ENCODE measurements around the gene GNPTAB. TPM values are rescaled to one million over a fixed set of nuclear protein-coding genes. Genes with fewer than 3 reads are reported as not detected.

GNPTAB gene
- polyA plus RNA-seq, 2 of the 4 experiments (the other 2 are of a cell fraction): 20.3 to 29.3 TPM

DNA sequence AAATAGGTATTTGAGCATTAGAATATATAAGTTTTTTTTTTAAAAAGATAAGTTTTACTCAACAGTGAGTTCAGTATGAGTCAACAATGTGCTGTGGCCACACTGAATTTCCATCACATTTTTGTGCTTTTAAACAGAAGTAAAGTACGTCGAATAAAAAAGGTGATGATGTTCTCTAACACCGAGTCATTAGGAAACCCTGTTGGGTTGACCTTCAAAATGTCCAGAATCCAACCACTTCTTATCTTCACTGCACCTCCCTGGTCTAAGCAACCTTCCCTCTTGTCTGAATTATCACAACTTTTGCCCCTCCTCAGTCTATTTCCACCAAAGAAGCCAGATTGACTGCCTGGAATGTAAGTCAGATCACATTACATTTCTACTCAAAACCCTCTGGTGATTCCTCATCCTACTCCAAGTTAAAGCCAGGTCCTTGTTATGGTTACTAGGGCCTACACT, 48.5 kb downstream of the GNPTAB start:
- H3K4me1 ChIP-seq: no peaks in the 10 kb centered on the region
- no peaks in the 10 kb centered on the region for H3K9me3 ChIP-seq
- 95% methylated on average over 3 of the region's 3 CpGs for WGBS (ENCODE audit: missing lambda C conversion rate)
- H3K4me3 ChIP-seq: no peak overlapping the region
- ChIA-PET POLR2A (no interaction called here), CTCF (interaction anchor here (1.9 to 2.3 kb wide), 2 partner anchors 9 to 57 kb away, joined by 10 to 12 read pairs; no protein-coding TSS in a partner anchor)
- H3K27ac ChIP-seq: no peak overlapping the region
- DNase-seq (ENCODE audit: low read depth in 1 of 2, low spot score in 1 of 2): no peak
- no peak for TF ChIP-seq CBX2 (IDR thresholded peaks at IDR 0.05; ENCODE audit: borderline replicate concordance, low read depth)
- TF ChIP-seq TFCP2L1 (CRISPR knock-in tag; IDR thresholded peaks at IDR 0.05): no peak
- TF ChIP-seq KDM5A (IDR thresholded peaks at IDR 0.05): no peak
- TF ChIP-seq, protein P1, sequence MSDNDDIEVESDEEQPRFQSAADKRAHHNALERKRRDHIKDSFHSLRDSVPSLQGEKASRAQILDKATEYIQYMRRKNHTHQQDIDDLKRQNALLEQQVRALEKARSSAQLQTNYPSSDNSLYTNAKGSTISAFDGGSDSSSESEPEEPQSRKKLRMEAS (IDR thresholded peaks at IDR 0.05): no peak
- TF ChIP-seq HOXA7 (CRISPR knock-in tag; IDR thresholded peaks at IDR 0.05): no peak
- no peak for TF ChIP-seq ZNF302 (CRISPR knock-in tag; IDR thresholded peaks at IDR 0.05)
- TF ChIP-seq CHD2 (IDR thresholded peaks at IDR 0.05; ENCODE audit: low read length, partially characterized antibody): no peak
- no peak for TF ChIP-seq MAZ (IDR thresholded peaks at IDR 0.05; ENCODE audit: borderline replicate concordance, low read depth, low read length)
- TF ChIP-seq, protein P2, sequence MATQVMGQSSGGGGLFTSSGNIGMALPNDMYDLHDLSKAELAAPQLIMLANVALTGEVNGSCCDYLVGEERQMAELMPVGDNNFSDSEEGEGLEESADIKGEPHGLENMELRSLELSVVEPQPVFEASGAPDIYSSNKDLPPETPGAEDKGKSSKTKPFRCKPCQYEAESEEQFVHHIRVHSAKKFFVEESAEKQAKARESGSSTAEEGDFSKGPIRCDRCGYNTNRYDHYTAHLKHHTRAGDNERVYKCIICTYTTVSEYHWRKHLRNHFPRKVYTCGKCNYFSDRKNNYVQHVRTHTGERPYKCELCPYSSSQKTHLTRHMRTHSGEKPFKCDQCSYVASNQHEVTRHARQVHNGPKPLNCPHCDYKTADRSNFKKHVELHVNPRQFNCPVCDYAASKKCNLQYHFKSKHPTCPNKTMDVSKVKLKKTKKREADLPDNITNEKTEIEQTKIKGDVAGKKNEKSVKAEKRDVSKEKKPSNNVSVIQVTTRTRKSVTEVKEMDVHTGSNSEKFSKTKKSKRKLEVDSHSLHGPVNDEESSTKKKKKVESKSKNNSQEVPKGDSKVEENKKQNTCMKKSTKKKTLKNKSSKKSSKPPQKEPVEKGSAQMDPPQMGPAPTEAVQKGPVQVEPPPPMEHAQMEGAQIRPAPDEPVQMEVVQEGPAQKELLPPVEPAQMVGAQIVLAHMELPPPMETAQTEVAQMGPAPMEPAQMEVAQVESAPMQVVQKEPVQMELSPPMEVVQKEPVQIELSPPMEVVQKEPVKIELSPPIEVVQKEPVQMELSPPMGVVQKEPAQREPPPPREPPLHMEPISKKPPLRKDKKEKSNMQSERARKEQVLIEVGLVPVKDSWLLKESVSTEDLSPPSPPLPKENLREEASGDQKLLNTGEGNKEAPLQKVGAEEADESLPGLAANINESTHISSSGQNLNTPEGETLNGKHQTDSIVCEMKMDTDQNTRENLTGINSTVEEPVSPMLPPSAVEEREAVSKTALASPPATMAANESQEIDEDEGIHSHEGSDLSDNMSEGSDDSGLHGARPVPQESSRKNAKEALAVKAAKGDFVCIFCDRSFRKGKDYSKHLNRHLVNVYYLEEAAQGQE (IDR thresholded peaks at IDR 0.05): no peak
- TF ChIP-seq MAFK (IDR thresholded peaks at IDR 0.05; ENCODE audit: partially characterized antibody): no peak
- no peak for TF ChIP-seq HDAC2 (IDR thresholded peaks at IDR 0.05)
- no peak for TF ChIP-seq SREBF2 (IDR thresholded peaks at IDR 0.05)
- no peak for TF ChIP-seq NPAS2 (CRISPR knock-in tag; IDR thresholded peaks at IDR 0.05; ENCODE audit: borderline replicate concordance)
- TF ChIP-seq RCOR1 (IDR thresholded peaks at IDR 0.05; ENCODE audit: low read depth, low read length): no peak
- TF ChIP-seq, protein P3, sequence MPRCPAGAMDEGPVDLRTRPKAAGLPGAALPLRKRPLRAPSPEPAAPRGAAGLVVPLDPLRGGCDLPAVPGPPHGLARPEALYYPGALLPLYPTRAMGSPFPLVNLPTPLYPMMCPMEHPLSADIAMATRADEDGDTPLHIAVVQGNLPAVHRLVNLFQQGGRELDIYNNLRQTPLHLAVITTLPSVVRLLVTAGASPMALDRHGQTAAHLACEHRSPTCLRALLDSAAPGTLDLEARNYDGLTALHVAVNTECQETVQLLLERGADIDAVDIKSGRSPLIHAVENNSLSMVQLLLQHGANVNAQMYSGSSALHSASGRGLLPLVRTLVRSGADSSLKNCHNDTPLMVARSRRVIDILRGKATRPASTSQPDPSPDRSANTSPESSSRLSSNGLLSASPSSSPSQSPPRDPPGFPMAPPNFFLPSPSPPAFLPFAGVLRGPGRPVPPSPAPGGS (IDR thresholded peaks at IDR 0.05): no peak
- TF ChIP-seq, protein P4, sequence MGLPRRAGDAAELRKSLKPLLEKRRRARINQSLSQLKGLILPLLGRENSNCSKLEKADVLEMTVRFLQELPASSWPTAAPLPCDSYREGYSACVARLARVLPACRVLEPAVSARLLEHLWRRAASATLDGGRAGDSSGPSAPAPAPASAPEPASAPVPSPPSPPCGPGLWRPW (IDR thresholded peaks at IDR 0.05): no peak
- no peak for TF ChIP-seq JUNB (IDR thresholded peaks at IDR 0.05)
- H3K4me2 ChIP-seq: no peak overlapping the region
- no peak for ATAC-seq
- no peak for FAIRE-seq

DNA sequence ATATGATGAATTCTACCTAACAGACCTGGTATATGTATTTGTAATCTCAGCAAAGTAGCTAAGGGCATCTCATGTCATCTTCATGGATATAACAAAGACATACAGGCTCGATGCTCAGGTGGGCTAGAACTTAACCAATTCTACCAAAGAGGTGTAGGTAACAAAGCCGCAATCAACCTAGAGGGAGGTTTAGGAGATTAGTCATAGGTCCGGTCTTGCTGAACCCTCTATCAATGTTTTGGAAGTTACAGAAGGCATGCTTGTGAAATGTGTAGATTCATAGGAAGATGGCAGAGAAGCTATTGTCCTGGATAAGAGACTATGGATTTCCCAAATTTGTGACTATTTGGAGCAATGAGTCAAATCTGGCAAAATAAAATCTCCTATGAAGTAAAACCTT, 48.9 kb downstream of the GNPTAB start:
- no peak for ATAC-seq
- no peak for DNase-seq (ENCODE audit: low read depth in 1 of 2, low spot score in 1 of 2)
- POLR2A ChIA-PET: no interaction called here
- no peak overlapping the region for H3K4me3 ChIP-seq
- H3K27ac ChIP-seq: no peak overlapping the region
- H3K4me1 ChIP-seq: no peaks in the 10 kb centered on the region
- FAIRE-seq: no peak
- H3K9me3 ChIP-seq: no peaks in the 10 kb centered on the region
- CTCF ChIA-PET: interaction anchor here (0.5 to 2.3 kb wide), 3 partner anchors 9 to 58 kb away, joined by 3 to 12 read pairs (median 10); no protein-coding TSS in a partner anchor
- H3K4me2 ChIP-seq: no peak overlapping the region
- 72% methylated on average over 3 of the region's 3 CpGs for WGBS (ENCODE audit: missing lambda C conversion rate)
- TF ChIP-seq ESRRA (IDR thresholded peaks at IDR 0.05; ENCODE audit: borderline replicate concordance, low read length) (no peak), TP53 (CRISPR knock-in tag; IDR thresholded peaks at IDR 0.05) (no peak), FOSB (CRISPR knock-in tag; IDR thresholded peaks at IDR 0.05) (no peak), EHMT2 (IDR thresholded peaks at IDR 0.05; ENCODE audit: low read depth) (no peak), EHF (CRISPR knock-in tag; IDR thresholded peaks at IDR 0.05) (no peak), ZSCAN20 (CRISPR knock-in tag; IDR thresholded peaks at IDR 0.05) (no peak), HOXA7 (CRISPR knock-in tag; IDR thresholded peaks at IDR 0.05) (no peak), HOXB13 (CRISPR knock-in tag; IDR thresholded peaks at IDR 0.05; ENCODE audit: low read depth) (no peak)

Measured in A549 (cell line).